ENCODE results near the gene NDST4. TPM values are rescaled to one million over a fixed set of nuclear protein-coding genes. Genes with fewer than 3 reads are reported as not detected.

The NDST4 gene
- total and polyA plus RNA-seq, 2 donors (not counting 1 experiment from before 2014, with no cell fraction given): not detected

DNA sequence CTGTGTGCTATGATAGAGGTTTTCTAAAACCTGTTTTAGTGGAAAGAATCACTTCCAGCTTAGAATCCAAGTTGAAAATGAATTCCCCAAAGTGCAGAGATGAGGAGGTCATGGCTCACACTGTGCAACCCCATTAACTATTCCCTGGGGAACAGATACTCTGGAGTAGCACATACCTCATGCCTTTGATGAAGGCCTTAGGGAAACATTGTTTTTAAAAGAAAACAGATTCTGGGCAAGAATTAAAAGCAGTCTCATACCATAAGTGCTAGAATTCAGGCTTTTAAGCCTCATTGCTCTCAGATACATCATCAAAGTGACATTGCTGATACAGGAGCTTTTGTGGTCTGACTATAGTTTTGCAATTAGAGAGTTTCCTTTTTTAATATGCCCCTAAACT lies 115.1 kb downstream of the NDST4 start:
- no peaks in the 10 kb centered on the region for H3K27me3 ChIP-seq (ENCODE audit: control insufficient read depth, insufficient read depth, low read length)
- TF ChIP-seq, protein P1, sequence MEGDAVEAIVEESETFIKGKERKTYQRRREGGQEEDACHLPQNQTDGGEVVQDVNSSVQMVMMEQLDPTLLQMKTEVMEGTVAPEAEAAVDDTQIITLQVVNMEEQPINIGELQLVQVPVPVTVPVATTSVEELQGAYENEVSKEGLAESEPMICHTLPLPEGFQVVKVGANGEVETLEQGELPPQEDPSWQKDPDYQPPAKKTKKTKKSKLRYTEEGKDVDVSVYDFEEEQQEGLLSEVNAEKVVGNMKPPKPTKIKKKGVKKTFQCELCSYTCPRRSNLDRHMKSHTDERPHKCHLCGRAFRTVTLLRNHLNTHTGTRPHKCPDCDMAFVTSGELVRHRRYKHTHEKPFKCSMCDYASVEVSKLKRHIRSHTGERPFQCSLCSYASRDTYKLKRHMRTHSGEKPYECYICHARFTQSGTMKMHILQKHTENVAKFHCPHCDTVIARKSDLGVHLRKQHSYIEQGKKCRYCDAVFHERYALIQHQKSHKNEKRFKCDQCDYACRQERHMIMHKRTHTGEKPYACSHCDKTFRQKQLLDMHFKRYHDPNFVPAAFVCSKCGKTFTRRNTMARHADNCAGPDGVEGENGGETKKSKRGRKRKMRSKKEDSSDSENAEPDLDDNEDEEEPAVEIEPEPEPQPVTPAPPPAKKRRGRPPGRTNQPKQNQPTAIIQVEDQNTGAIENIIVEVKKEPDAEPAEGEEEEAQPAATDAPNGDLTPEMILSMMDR (conservative IDR thresholded peaks at IDR 0.05 in 1 of 2, IDR thresholded peaks at IDR 0.05 in 1 of 2; ENCODE audit: low read depth in 1 of 2, low read length in 2 of 2): no peak
- TF ChIP-seq EZH2 (IDR thresholded peaks at IDR 0.05; ENCODE audit: low read length, missing control alignments): no peak
- peak in 1 of 2 donors; percentile 47 for DNase-seq (ENCODE audit: low read depth in 2 of 2)
- no peaks in the 10 kb centered on the region for H3K4me1 ChIP-seq (ENCODE audit: control insufficient read depth, extremely low read depth, insufficient read depth, low read length)
- H3K4me2 ChIP-seq (ENCODE audit: extremely low read depth, insufficient read depth, low read length): no peak overlapping the region
- no peaks in the 10 kb centered on the region for H4K20me1 ChIP-seq (ENCODE audit: control insufficient read depth, extremely low read depth, insufficient read depth, low read length)
- no peak overlapping the region for H3K9ac ChIP-seq (ENCODE audit: insufficient read depth, low read length)
- no peak overlapping the region for H2AFZ ChIP-seq (ENCODE audit: low read length)
- H3K9me3 ChIP-seq (ENCODE audit: control insufficient read depth, insufficient read depth, low read depth, low read length): no peaks in the 10 kb centered on the region
- no peaks in the 10 kb centered on the region for H3K36me3 ChIP-seq (ENCODE audit: control insufficient read depth, insufficient read depth, low read length)
- H3K27ac ChIP-seq (ENCODE audit: insufficient read depth, low read length): no peak overlapping the region
- H3K79me2 ChIP-seq (ENCODE audit: control insufficient read depth, insufficient read depth, low read length): no peaks in the 10 kb centered on the region
- H3K4me3 ChIP-seq (replicated peaks in 1 of 4; ENCODE audit: control extremely low read depth in 1 of 4, insufficient read depth in 1 of 4, low read depth in 3 of 4, low read length in 4 of 4): no peak overlapping the region

- no peak overlapping the region for H2AFZ ChIP-seq (ENCODE audit: low read length)
- H4K20me1 ChIP-seq (ENCODE audit: control insufficient read depth, extremely low read depth, insufficient read depth, low read length): no peaks in the 10 kb centered on the region
- no peaks in the 10 kb centered on the region for H3K79me2 ChIP-seq (ENCODE audit: control insufficient read depth, insufficient read depth, low read length)
- no peak for TF ChIP-seq EZH2 (IDR thresholded peaks at IDR 0.05; ENCODE audit: low read length, missing control alignments)
- TF ChIP-seq, protein P1 (conservative IDR thresholded peaks at IDR 0.05 in 1 of 2, IDR thresholded peaks at IDR 0.05 in 1 of 2; ENCODE audit: low read depth in 1 of 2, low read length in 2 of 2): no peak
- peak; percentile 5 to 24 for DNase-seq (ENCODE audit: low read depth in 2 of 2)
- H3K9ac ChIP-seq (ENCODE audit: insufficient read depth, low read length): no peak overlapping the region
- H3K4me1 ChIP-seq (ENCODE audit: control insufficient read depth, extremely low read depth, insufficient read depth, low read length): no peaks in the 10 kb centered on the region
- no peak overlapping the region for H3K4me2 ChIP-seq (ENCODE audit: extremely low read depth, insufficient read depth, low read length)
- H3K9me3 ChIP-seq (ENCODE audit: control insufficient read depth, insufficient read depth, low read depth, low read length): no peaks in the 10 kb centered on the region
- no peak overlapping the region for H3K27ac ChIP-seq (ENCODE audit: insufficient read depth, low read length)
- H3K4me3 ChIP-seq (replicated peaks in 1 of 4; ENCODE audit: control extremely low read depth in 1 of 4, insufficient read depth in 1 of 4, low read depth in 3 of 4, low read length in 4 of 4): no peak overlapping the region
- H3K27me3 ChIP-seq (ENCODE audit: control insufficient read depth, insufficient read depth, low read length): no peaks in the 10 kb centered on the region
- no peaks in the 10 kb centered on the region for H3K36me3 ChIP-seq (ENCODE audit: control insufficient read depth, insufficient read depth, low read length)
Measured at GRCh38 chr4:114997576-114998247, 115.7 kb downstream of the NDST4 start.

DNA sequence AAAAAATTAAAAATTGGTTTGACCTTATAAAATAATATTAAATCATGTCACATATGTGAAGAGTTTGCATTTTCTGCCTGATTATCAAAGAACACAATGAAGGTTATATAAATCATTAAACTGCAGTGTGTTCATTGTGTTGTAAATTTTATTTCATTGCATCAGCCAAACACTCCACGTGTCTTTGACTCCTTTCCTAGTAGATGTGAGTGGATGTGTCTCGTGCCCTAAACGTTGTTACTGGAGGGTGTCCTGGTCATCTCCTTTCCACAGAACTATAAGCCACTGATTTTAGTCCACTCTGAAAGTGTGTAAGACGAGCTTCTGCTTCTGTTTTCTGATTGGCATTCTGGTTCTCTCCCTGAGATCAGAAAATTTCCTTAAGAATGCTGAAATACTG lies 127.3 kb downstream of the NDST4 start:
- H3K79me2 ChIP-seq (ENCODE audit: control insufficient read depth, insufficient read depth, low read length): no peaks in the 10 kb centered on the region
- H3K27me3 ChIP-seq (ENCODE audit: control insufficient read depth, insufficient read depth, low read length): no peaks in the 10 kb centered on the region
- no peak for DNase-seq (ENCODE audit: low read depth in 2 of 2)
- H3K27ac ChIP-seq (ENCODE audit: insufficient read depth, low read length): no peak overlapping the region
- no peaks in the 10 kb centered on the region for H3K4me1 ChIP-seq (ENCODE audit: control insufficient read depth, extremely low read depth, insufficient read depth, low read length)
- H2AFZ ChIP-seq (ENCODE audit: low read length): no peak overlapping the region
- TF ChIP-seq, protein P1 (conservative IDR thresholded peaks at IDR 0.05 in 1 of 2, IDR thresholded peaks at IDR 0.05 in 1 of 2; ENCODE audit: low read depth in 1 of 2, low read length in 2 of 2): no peak
- TF ChIP-seq EZH2 (IDR thresholded peaks at IDR 0.05; ENCODE audit: low read length, missing control alignments): no peak
- no peaks in the 10 kb centered on the region for H3K9me3 ChIP-seq (ENCODE audit: control insufficient read depth, insufficient read depth, low read depth, low read length)
- no peaks in the 10 kb centered on the region for H4K20me1 ChIP-seq (ENCODE audit: control insufficient read depth, extremely low read depth, insufficient read depth, low read length)
- H3K4me3 ChIP-seq (replicated peaks in 1 of 4; ENCODE audit: control extremely low read depth in 1 of 4, insufficient read depth in 1 of 4, low read depth in 3 of 4, low read length in 4 of 4): no peak overlapping the region
- no peaks in the 10 kb centered on the region for H3K36me3 ChIP-seq (ENCODE audit: control insufficient read depth, insufficient read depth, low read length)
- H3K4me2 ChIP-seq (ENCODE audit: extremely low read depth, insufficient read depth, low read length): no peak overlapping the region
- H3K9ac ChIP-seq (ENCODE audit: insufficient read depth, low read length): no peak overlapping the region
